Neural progenitor cell (in vitro differentiated cells): ENCODE results near the gene ARSJ. TPM values are rescaled to one million over a fixed set of nuclear protein-coding genes. Genes with fewer than 3 reads are reported as not detected.

Experiments
- DNase-seq: peaks from one replicate; pipeline ENCODE4 v3.0.0-alpha.2; 2016; ENCODE audit warnings: low spot score
- H2AFZ ChIP-seq: fragments of 200-600 bp; sonication (generic); replicated peaks from 2 replicates; pipeline ENCODE4 v1.6.1; 2016; ENCODE audit warnings: antibody characterized with exemption
- H3F3A ChIP-seq: fragments of 200-600 bp; sonication (generic); 2 replicates; pipeline ENCODE4 v1.6.1; 2016; ENCODE audit warnings: antibody characterized with exemption, low read depth
- H3K27ac ChIP-seq: fragments of 200-600 bp; sonication (generic); 2 replicates; pipeline ENCODE4 v1.5.1; 2016; ENCODE audit warnings: mild to moderate bottlenecking
- H3K27me3 ChIP-seq: fragments of 200-600 bp; sonication (generic); 2 replicates; pipeline ENCODE4 v1.6.1; 2016; ENCODE audit warnings: mild to moderate bottlenecking, moderate library complexity
- H3K36me3 ChIP-seq: fragments of 200-600 bp; sonication (generic); 2 replicates; pipeline ENCODE4 v1.5.1; 2016
- H3K4me1 ChIP-seq: fragments of 200-600 bp; sonication (generic); 2 replicates; pipeline ENCODE4 v1.6.1; 2016; ENCODE audit warnings: mixed run types
- H3K4me2 ChIP-seq: fragments of 200-600 bp; sonication (generic); 2 replicates; pipeline ENCODE4 v1.6.1; 2016
- H3K4me3 ChIP-seq: fragments of 200-600 bp; sonication (generic); 2 replicates; pipeline ENCODE4 v1.5.1; 2016
- H3K79me2 ChIP-seq: fragments of 200-600 bp; sonication (generic); 2 replicates; pipeline ENCODE4 v1.6.1; 2016; ENCODE audit warnings: low read depth
- H3K9ac ChIP-seq: fragments of 200-600 bp; sonication (generic); 2 replicates; pipeline ENCODE4 v1.6.1; 2016
- H3K9me3 ChIP-seq: fragments of 200-600 bp; sonication (generic); 2 replicates; pipeline ENCODE4 v1.5.1; 2016; ENCODE audit warnings: low read depth
- H4K20me1 ChIP-seq: fragments of 200-600 bp; sonication (generic); 2 replicates; pipeline ENCODE4 v1.6.1; 2016; ENCODE audit warnings: low read depth
- H3K27ac Mint-ChIP-seq: 3 replicates; pipeline ENCODE4 v1.8.0; 2021; ENCODE audit warnings: mixed read lengths
- H3K27me3 Mint-ChIP-seq: 2 replicates; pipeline ENCODE4 v1.8.0; 2022; ENCODE audit warnings: low read depth, mild to moderate bottlenecking, inconsistent platforms, moderate library complexity, mixed read lengths; ENCODE audit not compliant: insufficient read depth
- H3K36me3 Mint-ChIP-seq: 3 replicates; pipeline ENCODE4 v1.8.0; 2021; ENCODE audit warnings: mixed read lengths
- H3K4me1 Mint-ChIP-seq: 3 replicates; pipeline ENCODE4 v1.8.0; 2021; ENCODE audit warnings: mixed read lengths
- H3K4me3 Mint-ChIP-seq: 3 replicates; pipeline ENCODE4 v1.8.0; 2021; ENCODE audit warnings: mild to moderate bottlenecking, moderate library complexity, mixed read lengths
- H3K9me3 Mint-ChIP-seq: 3 replicates; pipeline ENCODE4 v1.8.0; 2020; ENCODE audit warnings: mixed read lengths
- EZH2 ChIP-seq: fragments of 200-600 bp; sonication (generic); IDR thresholded peaks from 2 replicates; pipeline ENCODE4 v1.6.1; 2017; ENCODE audit warnings: antibody characterized with exemption, mild to moderate bottlenecking, moderate library complexity
- EZH2phosphoT487 ChIP-seq: fragments of 200-600 bp; sonication (generic); IDR thresholded peaks from 2 replicates; pipeline ENCODE4 v1.6.1; 2017; ENCODE audit warnings: antibody characterized with exemption
- total RNA-seq: library from RNA; depleted of rRNA; stranded (reverse); fragments of >200 nt; gene quantifications from 2 replicates; pipeline ENCODE4 v1.2.3, GENCODE V29; 2015; ENCODE audit warnings: low replicate concordance
- TF ChIP-seq, protein P1 (sequence below): fragments of 200-600 bp; sonication (generic); IDR thresholded peaks from 2 replicates; pipeline ENCODE4 v1.5.1; 2017; ENCODE audit warnings: antibody characterized with exemption, mild to moderate bottlenecking

The ARSJ gene
- total RNA-seq, 1 donor from 2014 or later = 0.28 TPM

- no peak overlapping the region for H3K4me2 ChIP-seq
- H3K9ac ChIP-seq = no peak overlapping the region
- TF ChIP-seq EZH2phosphoT487 (no peak), EZH2 (no peak)
- TF ChIP-seq, protein P1, sequence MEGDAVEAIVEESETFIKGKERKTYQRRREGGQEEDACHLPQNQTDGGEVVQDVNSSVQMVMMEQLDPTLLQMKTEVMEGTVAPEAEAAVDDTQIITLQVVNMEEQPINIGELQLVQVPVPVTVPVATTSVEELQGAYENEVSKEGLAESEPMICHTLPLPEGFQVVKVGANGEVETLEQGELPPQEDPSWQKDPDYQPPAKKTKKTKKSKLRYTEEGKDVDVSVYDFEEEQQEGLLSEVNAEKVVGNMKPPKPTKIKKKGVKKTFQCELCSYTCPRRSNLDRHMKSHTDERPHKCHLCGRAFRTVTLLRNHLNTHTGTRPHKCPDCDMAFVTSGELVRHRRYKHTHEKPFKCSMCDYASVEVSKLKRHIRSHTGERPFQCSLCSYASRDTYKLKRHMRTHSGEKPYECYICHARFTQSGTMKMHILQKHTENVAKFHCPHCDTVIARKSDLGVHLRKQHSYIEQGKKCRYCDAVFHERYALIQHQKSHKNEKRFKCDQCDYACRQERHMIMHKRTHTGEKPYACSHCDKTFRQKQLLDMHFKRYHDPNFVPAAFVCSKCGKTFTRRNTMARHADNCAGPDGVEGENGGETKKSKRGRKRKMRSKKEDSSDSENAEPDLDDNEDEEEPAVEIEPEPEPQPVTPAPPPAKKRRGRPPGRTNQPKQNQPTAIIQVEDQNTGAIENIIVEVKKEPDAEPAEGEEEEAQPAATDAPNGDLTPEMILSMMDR = no peak
- H3K36me3 ChIP-seq = no peaks in the 10 kb centered on the region
- DNase-seq = no peak
- no peaks in the 10 kb centered on the region for H3K27me3 ChIP-seq
- no peaks in the 10 kb centered on the region for H3K27me3 Mint-ChIP-seq
- H3K4me1 ChIP-seq = no peaks in the 10 kb centered on the region
- no peaks in the 10 kb centered on the region for H3F3A ChIP-seq
- no peak overlapping the region for H2AFZ ChIP-seq
- H3K4me3 Mint-ChIP-seq = no peak overlapping the region
- H3K27ac Mint-ChIP-seq = no peak overlapping the region
- no peak overlapping the region for H3K4me3 ChIP-seq
- no peaks in the 10 kb centered on the region for H3K79me2 ChIP-seq
- no peaks in the 10 kb centered on the region for H3K9me3 Mint-ChIP-seq
- no peaks in the 10 kb centered on the region for H3K36me3 Mint-ChIP-seq
- no peaks in the 10 kb centered on the region for H4K20me1 ChIP-seq
- H3K4me1 Mint-ChIP-seq = no peaks in the 10 kb centered on the region
- H3K27ac ChIP-seq = no peak overlapping the region
- no peaks in the 10 kb centered on the region for H3K9me3 ChIP-seq
Measured at GRCh38 chr4:113858924-113859323, 120.5 kb downstream of the ARSJ start.

DNA sequence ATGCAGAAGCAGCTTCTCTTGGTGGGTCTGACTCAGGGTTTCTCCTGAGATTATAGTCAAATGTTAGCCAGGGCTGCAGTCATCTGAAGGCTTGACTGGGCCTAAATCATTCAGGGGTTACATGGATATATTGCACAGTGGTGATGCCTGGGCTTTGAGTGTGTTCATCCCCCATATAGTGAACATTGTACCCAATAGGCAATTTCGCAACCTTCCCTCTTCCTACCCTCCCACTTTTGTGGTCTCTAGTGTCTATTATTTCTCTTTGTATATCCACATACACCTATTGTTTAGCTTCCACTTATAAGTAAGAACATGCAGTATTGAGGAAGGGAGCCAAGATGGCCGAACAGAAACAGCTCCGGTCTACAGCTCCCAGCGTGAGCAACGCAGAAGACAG is 127.6 kb downstream of the ARSJ start:
- Histone ChIP-seq H3K27ac (no peak overlapping the region), H3K4me1 (no peaks in the 10 kb centered on the region), H3F3A (no peaks in the 10 kb centered on the region), H3K36me3 (no peaks in the 10 kb centered on the region), H3K4me3 (no peak overlapping the region), H3K4me2 (no peak overlapping the region), H3K9me3 (no peaks in the 10 kb centered on the region), H2AFZ (no peak overlapping the region), H3K79me2 (no peaks in the 10 kb centered on the region), H4K20me1 (no peaks in the 10 kb centered on the region), H3K27me3 (no peaks in the 10 kb centered on the region), H3K9ac (no peak overlapping the region)
- Mint-ChIP-seq H3K9me3 (peaks cover 6% of the 10 kb centered on the region), H3K4me3 (no peak overlapping the region), H3K36me3 (peaks cover 2% of the 10 kb centered on the region), H3K27me3 (no peaks in the 10 kb centered on the region), H3K27ac (no peak overlapping the region), H3K4me1 (no peaks in the 10 kb centered on the region)
- TF ChIP-seq EZH2phosphoT487 (no peak), EZH2 (no peak)
- TF ChIP-seq, protein P1 = no peak
- no peak for DNase-seq

Other genes with a start within 250 kb of the ARSJ start
- 21.0 and 33.2 TPM in 2 replicates for gene CAMK2D, start 217.9 kb downstream of the ARSJ start, total RNA-seq